GM18502 (cell line): ENCODE data around the gene HELZ.
"Not testable (repeated sequence)": the region's sequence is repeated elsewhere in the genome, so short reads cannot be mapped to it uniquely, and the experiment has no call there.

ENCODE experiments used
- ATAC-seq: cut with Tn5 transposase; IDR thresholded peaks from one replicate; pipeline ENCODE4 v1.9.1; 2021; ENCODE audit warnings: mild to moderate bottlenecking; ENCODE audit not compliant: unreplicated experiment, poor library complexity

HELZ gene

DNA sequence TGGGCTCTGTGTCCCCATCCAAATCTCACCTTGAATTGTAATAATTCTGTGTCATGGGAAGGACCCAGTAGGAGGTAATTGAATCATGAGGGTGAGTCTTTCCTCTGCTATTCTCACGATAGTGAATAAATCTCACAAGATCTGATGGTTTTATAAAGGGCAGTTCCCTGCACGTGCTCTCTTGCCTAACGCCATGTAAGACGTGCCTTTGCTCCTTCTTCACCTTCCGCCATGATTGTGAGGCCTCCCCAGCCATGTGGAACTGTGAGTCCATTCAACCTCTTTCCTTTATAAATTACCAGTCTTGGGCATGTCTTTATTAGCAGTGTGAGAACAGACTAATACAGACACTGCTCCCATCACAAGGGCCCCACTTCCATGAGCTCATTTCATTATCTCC lies 203.9 kb downstream of the HELZ start:
- ATAC-seq = not testable (repeated sequence)

GRCh38 chr17:67040652-67041051 lies 204.3 kb downstream of the HELZ start:
- no peak for ATAC-seq

DNA sequence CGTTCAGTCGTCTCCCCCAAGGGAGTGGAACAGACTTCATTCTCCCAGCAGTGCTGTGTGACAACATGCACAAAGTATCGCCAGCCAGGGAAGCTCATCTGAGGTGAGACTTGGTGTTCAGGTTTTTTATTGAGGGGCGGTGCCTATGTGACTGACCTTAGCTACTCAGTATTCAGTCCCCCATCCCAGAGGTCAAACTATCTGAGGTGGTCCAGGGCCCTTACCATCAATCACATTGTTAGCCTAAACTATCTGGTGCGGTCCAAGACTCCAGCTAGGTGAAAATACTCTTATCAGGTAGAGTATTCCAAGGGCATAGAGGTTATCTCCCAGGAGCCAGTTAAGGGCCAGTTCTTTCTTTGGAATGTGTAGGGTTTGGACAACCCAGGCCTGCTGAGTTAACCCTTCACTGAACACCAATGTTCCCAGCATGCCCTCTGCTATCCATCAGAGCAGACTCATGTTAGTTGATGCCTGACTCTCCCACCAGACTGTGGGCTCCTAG lies 206.1 kb downstream of the HELZ start:
- ATAC-seq = no peak

DNA sequence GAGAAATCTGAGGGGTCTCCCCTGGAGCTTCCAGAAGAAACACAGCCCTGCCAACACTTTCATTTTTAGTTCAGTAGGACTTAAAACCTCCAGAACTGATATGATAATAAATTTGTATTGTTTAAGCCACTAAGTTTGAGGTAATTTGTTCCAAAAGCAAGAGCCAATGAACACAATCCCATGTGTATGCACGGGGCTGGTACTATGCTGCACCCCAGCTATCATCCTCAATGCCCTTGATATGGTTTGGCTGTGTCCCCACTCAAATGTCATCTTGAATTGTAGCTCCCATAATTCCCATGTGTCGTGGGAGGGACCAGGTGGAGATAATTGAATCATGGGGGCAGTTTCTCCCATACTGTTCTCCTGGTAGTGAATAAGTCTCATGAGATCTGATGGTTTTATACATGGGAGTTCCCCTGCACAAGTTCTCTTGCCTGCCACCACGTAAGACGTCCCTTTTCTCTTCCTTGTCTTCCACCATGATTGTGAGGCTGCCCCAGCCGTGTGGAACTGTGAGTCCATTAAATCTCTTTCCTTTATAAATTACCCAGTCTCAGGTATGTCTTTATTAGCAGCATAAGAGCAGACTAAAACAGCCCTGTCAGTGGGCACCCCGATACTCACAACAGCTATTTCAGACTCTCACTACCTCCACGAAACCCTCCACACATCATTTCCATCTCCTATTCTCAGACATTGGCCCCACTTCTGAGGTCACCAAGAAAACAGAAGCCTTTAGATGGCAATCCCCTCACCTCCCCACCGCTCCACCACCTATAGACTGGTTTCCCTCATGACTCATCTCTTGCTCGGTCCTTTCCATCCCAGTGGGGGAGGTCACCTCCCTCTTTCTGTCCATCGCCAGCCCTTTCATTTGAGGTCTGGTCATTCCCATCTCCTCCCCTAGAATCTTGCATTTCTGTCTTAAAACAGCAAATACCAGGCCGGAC lies 209.6 kb downstream of the HELZ start:
- ATAC-seq = peak; percentile 82

- no peak for ATAC-seq
Observed at GRCh38 chr17:67033613-67034012, 211.4 kb downstream of the HELZ start.

DNA sequence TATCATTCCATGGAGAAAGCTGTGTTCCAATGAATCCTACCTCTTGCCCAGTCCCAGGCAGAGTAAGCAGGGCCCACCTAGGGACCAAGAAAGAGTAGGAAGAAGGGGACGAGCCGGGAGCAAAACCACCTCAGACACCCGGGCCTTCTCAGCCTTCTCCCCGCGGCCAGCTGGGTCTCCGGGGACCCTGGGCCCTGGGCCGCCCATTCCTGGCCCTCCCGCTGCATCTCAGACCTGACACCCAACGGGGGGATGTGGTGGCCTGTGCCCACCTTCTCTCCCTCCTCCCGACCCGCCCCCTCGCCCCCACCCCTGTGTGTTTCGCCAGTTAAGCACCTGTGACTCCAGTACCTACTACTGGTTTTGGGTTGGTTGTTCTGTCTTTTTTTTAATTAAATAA lies 212.0 kb downstream of the HELZ start:
- no peak for ATAC-seq

GRCh38 chr17:67032382-67032781 lies 212.6 kb downstream of the HELZ start:
- ATAC-seq = no peak

DNA sequence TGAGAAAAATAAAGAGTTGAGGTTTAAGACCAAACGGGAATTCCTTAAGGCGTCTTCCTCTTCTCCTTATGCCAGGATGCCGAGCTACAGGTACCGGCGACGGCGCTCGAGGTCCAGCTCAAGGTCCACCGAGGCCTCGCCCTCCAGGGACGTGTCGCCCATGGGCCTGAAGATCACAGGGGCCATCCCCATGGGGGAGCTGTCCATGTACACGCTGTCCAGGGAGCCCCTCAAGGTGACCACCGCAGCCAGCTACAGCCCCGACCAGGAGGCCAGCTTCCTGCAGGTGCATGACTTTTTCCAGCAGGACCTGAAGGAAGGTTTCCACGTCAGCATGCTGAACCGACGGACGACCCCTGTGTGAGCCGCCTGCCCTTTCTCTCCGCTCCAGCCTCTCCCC lies 214.4 kb downstream of the HELZ start:
- ATAC-seq = no peak

DNA sequence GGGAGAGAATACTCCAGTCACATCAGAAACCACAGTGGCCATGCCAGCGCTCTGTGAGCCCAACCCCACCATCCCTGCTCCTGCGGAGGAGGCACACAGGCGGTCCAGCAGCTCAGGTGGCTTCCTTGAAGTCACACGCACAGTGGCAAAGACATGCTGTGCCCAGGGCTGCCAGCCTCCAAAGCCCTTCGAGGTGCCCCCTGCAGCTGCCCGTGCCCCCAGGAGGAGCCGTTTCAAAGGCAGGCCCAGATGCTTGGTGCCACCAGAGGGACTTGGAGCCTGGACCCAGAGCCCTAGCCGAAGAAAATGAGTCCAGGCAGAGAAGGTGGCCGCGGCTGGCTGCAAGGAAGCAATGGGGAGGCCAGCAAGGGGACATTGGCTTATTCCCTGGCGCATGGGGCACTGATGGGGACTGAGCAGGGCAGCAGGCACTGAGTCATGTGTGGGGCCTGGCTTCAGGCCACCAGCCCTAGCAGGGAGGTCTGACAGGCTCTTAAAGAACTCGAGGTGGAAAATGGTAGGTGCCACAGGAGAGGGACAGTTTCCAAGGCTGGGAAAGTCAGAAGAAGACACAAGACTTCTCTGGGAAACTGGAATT lies 217.9 kb downstream of the HELZ start:
- ATAC-seq = no peak

DNA sequence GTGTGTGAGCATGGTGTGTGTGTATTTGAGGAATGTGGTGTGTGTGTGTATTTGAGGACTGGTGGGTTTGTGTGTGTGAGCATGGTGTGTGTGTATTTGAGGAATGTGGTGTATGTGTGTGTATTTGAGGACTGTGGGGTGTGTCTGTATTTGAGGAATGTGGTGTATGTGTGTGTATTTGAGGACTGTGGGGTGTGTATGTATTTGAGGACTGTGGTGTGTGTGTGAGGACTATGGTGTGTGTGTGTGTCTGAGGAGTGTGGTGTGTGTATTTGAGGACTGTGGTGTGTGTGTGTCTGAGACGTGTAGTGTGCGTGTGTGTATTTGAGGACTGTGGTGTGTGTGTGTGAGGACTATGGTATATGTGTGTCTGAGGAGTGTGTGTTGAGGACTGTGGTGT lies 218.7 kb downstream of the HELZ start:
- no peak for ATAC-seq

GRCh38 chr17:67025216-67025792 lies 219.7 kb downstream of the HELZ start:
- no peak for ATAC-seq

DNA sequence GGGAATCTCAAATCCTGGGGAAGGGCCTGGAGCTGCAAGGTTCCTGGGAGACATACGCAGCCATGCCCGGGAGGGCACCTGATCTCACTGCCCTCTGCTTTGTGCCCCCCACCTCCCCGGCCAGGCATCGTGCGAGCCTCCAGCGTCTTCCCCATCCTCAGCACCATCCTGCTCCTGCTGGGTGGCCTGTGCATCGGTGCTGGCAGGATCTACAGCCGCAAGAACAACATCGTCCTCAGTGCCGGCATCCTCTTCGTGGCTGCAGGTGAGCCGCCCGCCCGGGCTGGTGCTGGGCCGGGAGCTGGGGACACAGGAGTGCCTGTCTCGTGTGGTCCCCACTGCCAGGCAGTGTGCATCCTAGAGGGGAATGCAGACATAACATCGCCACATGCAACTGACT lies 220.3 kb downstream of the HELZ start:
- ATAC-seq = no peak

- no peak for ATAC-seq
Observed at GRCh38 chr17:67022451-67022810, 222.6 kb downstream of the HELZ start.

GRCh38 chr17:67021743-67022450 lies 223.1 kb downstream of the HELZ start:
- no peak for ATAC-seq

GRCh38 chr17:67021196-67021595 lies 223.8 kb downstream of the HELZ start:
- ATAC-seq = no peak
